Measurements from ENCODE around the gene KRTAP5-3.

GRCh38 chr11:1636291-1636950, 28.2 kb upstream of the KRTAP5-3 start:
- TF ChIP-seq POLR2A (IDR thresholded peaks at IDR 0.05), result no peak
- TF ChIP-seq EP300 (IDR thresholded peaks at IDR 0.05), result no peak
